GM23248 (cell line): ENCODE results near the gene ZMIZ1.

Experiments used
- EZH2 ChIP-seq: fragments of 200-600 bp; sonication (generic); IDR thresholded peaks from 2 replicates; pipeline ENCODE4 v1.6.1; 2018; ENCODE audit warnings: antibody characterized with exemption, mild to moderate bottlenecking; ENCODE audit not compliant: insufficient read depth, poor library complexity, severe bottlenecking
- EZH2phosphoT487 ChIP-seq: fragments of 200-600 bp; sonication (generic); IDR thresholded peaks from 2 replicates; pipeline ENCODE4 v1.6.1; 2018; ENCODE audit warnings: antibody characterized with exemption, moderate library complexity, mild to moderate bottlenecking, low read depth; ENCODE audit not compliant: insufficient read depth

GRCh38 chr10:79235765-79236432 lies 167.1 kb downstream of the ZMIZ1 start:
- TF ChIP-seq EZH2: no peak
- no peak for TF ChIP-seq EZH2phosphoT487
